SKM-1 (cell line): ENCODE results near the gene NKAPL.

Experiments used
- DNase-seq: peaks from one replicate; lab custom pipeline; 2025; ENCODE audit not compliant: unreplicated experiment; lab: John Stamatoyannopoulos, UW

NKAPL gene

GRCh38 chr6:28245206-28245941, 13.7 kb upstream of the NKAPL start:
- no peak for DNase-seq

GRCh38 chr6:28248916-28249315, 10.2 kb upstream of the NKAPL start:
- DNase-seq = no peak

GRCh38 chr6:28250747-28251146, 8.3 kb upstream of the NKAPL start:
- DNase-seq = no peak

GRCh38 chr6:28251661-28252008, 7.5 kb upstream of the NKAPL start:
- DNase-seq = no peak

- DNase-seq = peak; percentile 80
Measured at GRCh38 chr6:28252009-28252975, 6.8 kb upstream of the NKAPL start, which contains the start of gene ZKSCAN4. ZKSCAN4 (minus strand) TSS chr6:28252269; CDS start chr6:28251980, 289 bp downstream.

GRCh38 chr6:28254121-28254519, 5.0 kb upstream of the NKAPL start:
- DNase-seq = no peak

- DNase-seq = no peak
Measured at GRCh38 chr6:28257042-28257441, 2.1 kb upstream of the NKAPL start.

- no peak for DNase-seq
Measured at GRCh38 chr6:28263922-28264321, 4.8 kb downstream of the NKAPL start.

- no peak for DNase-seq
Measured at GRCh38 chr6:28264834-28265401, 5.8 kb downstream of the NKAPL start.

GRCh38 chr6:28266563-28266961, 7.5 kb downstream of the NKAPL start:
- DNase-seq = no peak

- DNase-seq = peak; percentile 51
Measured at GRCh38 chr6:28266962-28267694, 8.0 kb downstream of the NKAPL start, which contains the start of gene ZSCAN26. ZSCAN26 (plus strand) TSS chr6:28267143; CDS start chr6:28271920, 4,777 bp downstream.

- no peak for DNase-seq
Measured at GRCh38 chr6:28267695-28268059, 8.6 kb downstream of the NKAPL start.

- no peak for DNase-seq
Measured at GRCh38 chr6:28269492-28269891, 10.4 kb downstream of the NKAPL start.

- no peak for DNase-seq
Measured at GRCh38 chr6:28274888-28275287, 15.8 kb downstream of the NKAPL start.

- no peak for DNase-seq
Measured at GRCh38 chr6:28277746-28278145, 18.6 kb downstream of the NKAPL start.

GRCh38 chr6:28280595-28281287, 21.6 kb downstream of the NKAPL start:
- DNase-seq = no peak

- DNase-seq = no peak
Measured at GRCh38 chr6:28281288-28282064, 22.4 kb downstream of the NKAPL start, which contains the start of gene PGBD1. PGBD1 (plus strand) TSS chr6:28281572; CDS start chr6:28283814, 2,242 bp downstream.

- DNase-seq = no peak
Measured at GRCh38 chr6:28282926-28283325, 23.8 kb downstream of the NKAPL start.

- DNase-seq = no peak
Measured at GRCh38 chr6:28291573-28291972, 32.5 kb downstream of the NKAPL start.
